ENCODE data around the gene ZNF35.
A peak's percentile ranks its signal among the peaks of the same experiment; 100 is the strongest.

DNA sequence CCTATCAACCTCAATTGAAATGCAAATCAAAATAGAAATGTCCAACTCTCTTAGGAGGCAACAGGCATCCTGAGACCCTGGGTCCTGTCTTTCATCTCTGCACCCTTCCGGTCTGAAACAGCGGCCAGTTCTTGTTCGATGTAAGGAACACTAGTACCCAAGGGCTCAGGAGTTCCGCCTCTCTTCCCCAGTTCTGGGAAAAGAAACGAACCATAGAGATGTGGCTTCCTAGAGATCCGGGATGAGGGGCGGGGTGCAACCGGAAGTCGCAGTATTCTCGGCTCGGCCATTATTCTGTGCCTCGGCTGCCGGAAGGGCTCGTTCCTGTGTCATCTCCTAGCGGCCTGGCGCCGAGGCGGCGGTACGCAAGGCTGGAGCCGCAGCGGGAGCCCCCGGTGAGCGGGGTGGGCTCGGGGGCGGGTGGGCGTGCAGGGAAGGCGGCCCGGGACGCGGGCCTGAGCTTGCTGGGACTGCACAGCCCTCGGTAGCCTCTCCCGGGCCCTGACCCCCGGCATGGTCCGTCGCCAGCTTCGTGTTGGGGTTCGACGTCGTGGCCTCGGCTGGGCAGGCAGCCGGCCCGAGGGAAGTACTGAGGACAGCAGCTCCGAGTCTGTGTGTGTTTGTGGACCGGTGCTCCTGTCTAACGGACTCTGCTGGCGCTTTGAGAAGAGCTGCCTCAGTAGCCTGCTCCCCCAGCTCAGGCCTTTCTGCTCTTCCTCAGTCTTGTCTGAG lies 23.6 kb upstream of the ZNF35 start, which contains the start of gene ZNF197:
- TF ChIP-seq EZH2 (IDR thresholded peaks at IDR 0.05; ENCODE audit: borderline replicate concordance, low read length) (no peak), CTCF (conservative IDR thresholded peaks at IDR 0.05 in 1 of 2, IDR thresholded peaks at IDR 0.05 in 1 of 2; ENCODE audit: extremely low read depth in 1 of 2, insufficient read depth in 1 of 2, low read depth in 1 of 2, low read length in 2 of 2) (peak in 1 of 2 donors; percentile 25)

All from mammary epithelial cell (primary cell).